ENCODE measurements around the gene HDAC9.

DNA sequence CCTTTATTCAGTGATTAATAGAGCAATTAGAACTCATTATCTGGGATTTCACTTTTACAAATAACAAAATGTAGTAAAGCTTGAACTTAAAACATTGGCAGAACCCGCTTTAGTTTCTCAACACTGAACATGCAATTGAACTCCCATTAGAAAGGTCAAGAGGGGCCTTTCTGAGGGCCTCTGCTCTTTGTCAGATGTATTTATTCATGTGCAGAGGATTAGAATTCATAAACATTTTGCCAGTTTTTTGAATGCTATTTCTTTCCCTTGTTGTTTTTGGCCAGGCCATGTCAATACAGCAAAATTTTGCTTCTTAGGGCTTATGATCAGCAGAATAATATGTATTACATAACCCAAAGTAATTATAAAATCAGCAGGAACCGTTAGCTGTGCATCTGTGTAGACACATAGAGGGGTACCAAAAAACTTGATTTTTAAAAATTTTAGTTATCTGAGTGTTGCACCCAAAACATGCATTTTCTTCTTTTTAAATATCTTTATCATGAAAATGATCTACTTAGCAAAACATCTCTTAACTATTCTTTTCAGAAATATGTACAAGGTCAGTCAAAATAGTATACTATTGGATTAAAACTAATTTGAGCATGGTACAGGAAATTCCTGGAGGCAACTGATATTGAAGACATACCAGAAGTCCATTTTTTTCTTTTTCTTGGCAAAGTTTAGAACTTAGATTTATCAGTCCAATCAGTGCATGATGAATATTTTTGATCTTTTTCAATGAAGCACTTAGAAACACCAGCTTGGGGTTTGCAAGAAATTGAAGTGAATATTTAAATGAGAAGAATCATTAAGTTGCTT, 444.4 kb downstream of the HDAC9 start:
- TF ChIP-seq POLR2A (IDR thresholded peaks at IDR 0.05) (no peak), CTCF (IDR thresholded peaks at IDR 0.05) (no peak), POLR2AphosphoS5 (IDR thresholded peaks at IDR 0.05) (no peak)
